CD4-positive, CD25-positive, alpha-beta regulatory T cell (primary cell): ENCODE data around the gene ARHGEF19. TPM values are rescaled to one million over a fixed set of nuclear protein-coding genes. Genes with fewer than 3 reads are reported as not detected.
A peak's percentile ranks its signal among the peaks of the same experiment; 100 is the strongest.

Source experiments
- ATAC-seq, 2 donors: fragments of 150-1000 bp; cut with Tn5 transposase; one replicate each; pipeline ENCODE4 v1.10.0; 2021; ENCODE audit warnings: low read depth in 2 of 2, moderate number of reproducible peaks in 2 of 2, moderate library complexity in 1 of 2
- DNase-seq, 3 donors: peaks; one replicate each; pipeline versions ENCODE4 v3.0.0 to v3.0.0-alpha.2; 2012 to 2022; ENCODE audit warnings: mixed read lengths in 1 of 3
- H3K27ac ChIP-seq: one replicate; pipeline ENCODE4 v1.7.0; 2013; ENCODE audit warnings: mild to moderate bottlenecking, low read length; ENCODE audit not compliant: insufficient read depth, poor library complexity, severe bottlenecking
- H3K27me3 ChIP-seq: one replicate; pipeline ENCODE4 v1.7.0; 2013; ENCODE audit warnings: low read length; ENCODE audit not compliant: control insufficient read depth, insufficient read depth
- H3K36me3 ChIP-seq: one replicate; pipeline ENCODE4 v1.7.0; 2013; ENCODE audit warnings: mild to moderate bottlenecking, low read length, moderate library complexity; ENCODE audit not compliant: control insufficient read depth, insufficient read depth
- H3K4me1 ChIP-seq: 2 replicates; pipeline ENCODE4 v1.7.0; 2013; ENCODE audit warnings: mild to moderate bottlenecking, low read length; ENCODE audit not compliant: insufficient read depth, control insufficient read depth, poor library complexity, severe bottlenecking
- H3K4me3 ChIP-seq: one replicate; pipeline ENCODE4 v1.7.0; 2013; ENCODE audit warnings: low read depth, mild to moderate bottlenecking, low read length, moderate library complexity
- H3K9me3 ChIP-seq, 2 experiments: 1 replicate in 1 of 2; 2 replicates in 1 of 2; pipeline ENCODE4 v1.7.0; 2013; ENCODE audit warnings: low read length in 2 of 2, mild to moderate bottlenecking in 1 of 2, moderate library complexity in 1 of 2; ENCODE audit not compliant: control insufficient read depth in 2 of 2
- H3K27ac Mint-ChIP-seq, 3 donors: one replicate each; pipeline ENCODE4 v1.8.0; 2020 to 2022; ENCODE audit warnings: mild to moderate bottlenecking in 3 of 3, mixed read lengths in 3 of 3, moderate library complexity in 2 of 3
- H3K27me3 Mint-ChIP-seq: one replicate; pipeline ENCODE4 v1.8.0; 2022; ENCODE audit warnings: mild to moderate bottlenecking, mixed read lengths
- H3K36me3 Mint-ChIP-seq: one replicate; pipeline ENCODE4 v1.8.0; 2020; ENCODE audit warnings: mixed read lengths
- H3K4me1 Mint-ChIP-seq, 4 donors: one replicate each; pipeline ENCODE4 v1.8.0; 2020 to 2022; ENCODE audit warnings: mixed read lengths in 4 of 4, mild to moderate bottlenecking in 1 of 4
- H3K4me3 Mint-ChIP-seq, 4 donors: one replicate each; pipeline ENCODE4 v1.8.0; 2020 to 2022; ENCODE audit warnings: mild to moderate bottlenecking in 4 of 4, mixed read lengths in 4 of 4, moderate library complexity in 3 of 4
- H3K9me3 Mint-ChIP-seq, 7 donors: one replicate each; pipeline ENCODE4 v1.8.0; 2020 to 2022; ENCODE audit warnings: mixed read lengths in 7 of 7, mild to moderate bottlenecking in 3 of 7, moderate library complexity in 2 of 7
- polyA plus RNA-seq, 4 donors: library from polyadenylated mRNA; unstranded; fragments of 300-500 nt; fragmentation: Illumina TruSeq; gene quantifications; one replicate each; pipeline ENCODE4 v1.2.3, GENCODE V29; 2021
- total RNA-seq: library from RNA; stranded (reverse); gene quantifications from one replicate; pipeline ENCODE4 v1.2.3, GENCODE V29; 2022

The ARHGEF19 gene
- total and polyA plus RNA-seq, 5 donors from 2014 or later = 5.6 to 10.4 (median 8.2) TPM

GRCh38 chr1:16189003-16189402 lies 23.4 kb downstream of the ARHGEF19 start:
- H3K27ac Mint-ChIP-seq = peak overlapping the region in 1 of 3 donors; percentile 17
- no peak overlapping the region for H3K4me3 Mint-ChIP-seq
- Histone ChIP-seq H3K9me3 (no peaks in the 10 kb centered on the region), H3K27me3 (peaks cover 3% of the 10 kb centered on the region), H3K27ac (no peak overlapping the region), H3K36me3 (no peaks in the 10 kb centered on the region), H3K4me3 (no peak overlapping the region), H3K4me1 (peaks cover 7% of the 10 kb centered on the region)
- peaks cover 0 to 5% (median 2%) of the 10 kb centered on the region in 4 donors for H3K4me1 Mint-ChIP-seq
- DNase-seq (no peak), ATAC-seq (no peak)
- no peaks in the 10 kb centered on the region for H3K36me3 Mint-ChIP-seq
- peaks cover 16% of the 10 kb centered on the region for H3K27me3 Mint-ChIP-seq
- no peaks in the 10 kb centered on the region for H3K9me3 Mint-ChIP-seq

GRCh38 chr1:16187748-16188401 lies 24.6 kb downstream of the ARHGEF19 start:
- no peaks in the 10 kb centered on the region for H3K36me3 Mint-ChIP-seq
- Histone ChIP-seq H3K4me1 (peaks cover 7% of the 10 kb centered on the region), H3K4me3 (no peak overlapping the region), H3K9me3 (no peaks in the 10 kb centered on the region), H3K27ac (no peak overlapping the region), H3K27me3 (peaks cover 3% of the 10 kb centered on the region), H3K36me3 (no peaks in the 10 kb centered on the region)
- no peak overlapping the region for H3K4me3 Mint-ChIP-seq
- peak; percentile 70 to 76 for ATAC-seq
- H3K27ac Mint-ChIP-seq = peak overlapping the region in 1 of 3 donors; percentile 46
- H3K4me1 Mint-ChIP-seq = peaks cover 0 to 5% (median 2%) of the 10 kb centered on the region in 4 donors
- DNase-seq = peak; percentile 59 to 76 (median 71)
- H3K9me3 Mint-ChIP-seq = no peaks in the 10 kb centered on the region
- peaks cover 16% of the 10 kb centered on the region for H3K27me3 Mint-ChIP-seq

- DNase-seq (no peak), ATAC-seq (no peak)
- Mint-ChIP-seq H3K27ac (no peak overlapping the region), H3K9me3 (no peaks in the 10 kb centered on the region), H3K27me3 (peaks cover 20% of the 10 kb centered on the region), H3K36me3 (no peaks in the 10 kb centered on the region), H3K4me1 (peaks cover 0 to 5% (median 2%) of the 10 kb centered on the region in 4 donors), H3K4me3 (no peak overlapping the region)
- H3K9me3 ChIP-seq = no peaks in the 10 kb centered on the region
- no peaks in the 10 kb centered on the region for H3K36me3 ChIP-seq
- H3K27ac ChIP-seq = no peak overlapping the region
- H3K27me3 ChIP-seq = peaks cover 3% of the 10 kb centered on the region
- peaks cover 7% of the 10 kb centered on the region for H3K4me1 ChIP-seq
- no peak overlapping the region for H3K4me3 ChIP-seq
These were observed 25.7 kb downstream of the ARHGEF19 start for GRCh38 chr1:16186655-16187235.

DNA sequence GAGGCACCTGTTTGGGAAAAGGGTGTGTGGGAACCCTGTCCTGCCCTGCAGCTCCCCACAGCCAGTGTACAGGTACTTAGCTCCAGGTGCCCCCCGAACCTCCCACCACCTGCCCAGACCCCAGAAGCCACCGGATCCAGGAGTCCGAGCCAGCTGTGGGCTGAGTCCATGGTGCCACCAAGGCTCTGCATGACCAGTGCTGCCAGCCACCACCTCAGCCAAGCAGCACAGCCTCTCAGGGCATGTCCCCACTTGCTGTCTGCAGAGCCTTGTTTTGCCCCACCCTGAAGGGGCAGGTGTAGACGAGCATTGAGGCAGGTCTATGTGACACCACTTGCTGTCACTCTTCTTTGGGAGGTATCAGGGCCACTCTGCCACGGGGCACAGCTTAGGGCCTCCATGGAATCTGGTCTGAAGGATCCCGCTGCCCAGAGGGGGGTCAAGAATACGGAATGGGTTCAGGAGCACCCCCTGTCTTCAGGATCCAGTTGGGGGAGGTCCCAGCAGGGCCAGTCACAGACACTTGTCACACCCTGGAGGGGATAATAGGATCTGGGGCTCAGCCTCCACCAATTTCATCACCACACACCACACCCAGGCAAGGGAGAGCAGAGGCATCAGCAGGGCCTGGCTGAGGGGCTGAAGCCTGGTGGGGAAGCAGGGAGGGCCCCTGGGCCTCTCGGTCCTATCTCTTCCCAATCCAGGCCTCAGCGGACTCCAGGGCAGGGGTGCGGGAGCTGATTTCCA lies 27.7 kb downstream of the ARHGEF19 start:
- H3K4me1 ChIP-seq = peaks cover 7% of the 10 kb centered on the region
- no peaks in the 10 kb centered on the region for H3K9me3 ChIP-seq
- Mint-ChIP-seq H3K4me1 (peaks cover 0 to 5% (median 0%) of the 10 kb centered on the region in 4 donors), H3K27me3 (peaks cover 20% of the 10 kb centered on the region), H3K36me3 (no peaks in the 10 kb centered on the region), H3K4me3 (no peak overlapping the region), H3K27ac (peak overlapping the region in 1 of 3 donors; percentile 37), H3K9me3 (no peaks in the 10 kb centered on the region)
- H3K36me3 ChIP-seq = no peaks in the 10 kb centered on the region
- peaks cover 3% of the 10 kb centered on the region for H3K27me3 ChIP-seq
- no peak overlapping the region for H3K4me3 ChIP-seq
- DNase-seq (no peak), ATAC-seq (no peak)
- no peak overlapping the region for H3K27ac ChIP-seq

- H3K4me3 ChIP-seq = no peak overlapping the region
- H3K36me3 Mint-ChIP-seq = no peaks in the 10 kb centered on the region
- no peak for DNase-seq
- H3K4me1 ChIP-seq = peaks cover 7% of the 10 kb centered on the region
- H3K27ac Mint-ChIP-seq = no peak overlapping the region
- ATAC-seq = no peak
- peaks cover 0 to 5% (median 0%) of the 10 kb centered on the region in 4 donors for H3K4me1 Mint-ChIP-seq
- peaks cover 13% of the 10 kb centered on the region for H3K27me3 Mint-ChIP-seq
- H3K4me3 Mint-ChIP-seq = no peak overlapping the region
- H3K27ac ChIP-seq = no peak overlapping the region
- no peaks in the 10 kb centered on the region for H3K9me3 Mint-ChIP-seq
- peaks cover 3% of the 10 kb centered on the region for H3K27me3 ChIP-seq
- no peaks in the 10 kb centered on the region for H3K36me3 ChIP-seq
- H3K9me3 ChIP-seq = no peaks in the 10 kb centered on the region
These were observed 28.5 kb downstream of the ARHGEF19 start for GRCh38 chr1:16183765-16184556.

GRCh38 chr1:16183179-16183578 lies 29.3 kb downstream of the ARHGEF19 start:
- DNase-seq = no peak
- H3K4me3 ChIP-seq = no peak overlapping the region
- H3K27ac Mint-ChIP-seq = no peak overlapping the region
- no peaks in the 10 kb centered on the region for H3K36me3 Mint-ChIP-seq
- no peak for ATAC-seq
- no peaks in the 10 kb centered on the region for H3K27me3 ChIP-seq
- no peak overlapping the region for H3K4me3 Mint-ChIP-seq
- H3K36me3 ChIP-seq = no peaks in the 10 kb centered on the region
- H3K4me1 ChIP-seq = peaks cover 7% of the 10 kb centered on the region
- H3K9me3 Mint-ChIP-seq = no peaks in the 10 kb centered on the region
- no peak overlapping the region for H3K27ac ChIP-seq
- H3K4me1 Mint-ChIP-seq = peaks cover 0 to 5% (median 0%) of the 10 kb centered on the region in 4 donors
- no peaks in the 10 kb centered on the region for H3K9me3 ChIP-seq
- peaks cover 8% of the 10 kb centered on the region for H3K27me3 Mint-ChIP-seq

DNA sequence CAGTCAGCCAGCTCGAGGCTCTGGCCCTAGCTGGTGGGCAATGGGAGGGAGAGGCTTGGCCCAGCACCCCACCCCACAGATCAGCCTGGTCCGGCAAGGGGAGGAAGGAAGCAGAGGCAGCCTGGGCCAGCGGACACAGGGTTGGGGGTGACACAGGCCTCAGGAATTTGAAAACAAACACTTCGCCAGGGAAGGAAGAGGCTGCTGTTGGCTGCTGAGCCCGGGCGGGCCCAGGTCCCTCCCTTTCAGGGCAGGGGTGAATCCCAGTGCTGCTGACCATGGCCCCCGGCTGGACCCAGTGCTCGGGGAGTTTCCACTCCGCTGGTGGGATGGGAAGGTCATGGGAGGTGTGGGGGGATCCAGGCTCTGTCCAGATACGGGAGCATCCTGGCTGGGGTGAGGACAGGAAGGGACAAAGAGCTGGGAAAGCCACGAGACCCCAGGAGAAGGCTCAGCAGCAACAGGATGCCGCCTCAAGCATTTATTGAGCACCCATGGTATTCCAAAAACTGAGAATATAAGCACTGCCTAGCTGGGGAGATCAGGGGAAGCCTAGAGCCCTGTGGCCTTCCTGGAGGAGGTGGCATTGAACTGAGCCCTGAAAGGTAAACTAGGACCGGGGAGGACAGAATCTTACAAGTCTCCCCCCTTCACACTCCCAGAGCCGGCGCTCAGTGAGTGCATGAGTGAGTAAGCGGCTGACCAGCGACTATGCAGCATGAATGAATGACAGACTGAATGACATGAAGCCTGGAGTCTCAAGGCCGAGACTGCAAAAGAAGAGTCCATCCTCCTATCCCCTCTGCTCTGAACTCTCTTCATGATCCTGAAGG lies 30.3 kb downstream of the ARHGEF19 start:
- H3K9me3 Mint-ChIP-seq = no peaks in the 10 kb centered on the region
- Histone ChIP-seq H3K27me3 (no peaks in the 10 kb centered on the region), H3K4me1 (no peaks in the 10 kb centered on the region), H3K4me3 (no peak overlapping the region), H3K27ac (no peak overlapping the region), H3K36me3 (no peaks in the 10 kb centered on the region), H3K9me3 (no peaks in the 10 kb centered on the region)
- no peak overlapping the region for H3K4me3 Mint-ChIP-seq
- DNase-seq (no peak), ATAC-seq (no peak)
- no peak overlapping the region for H3K27ac Mint-ChIP-seq
- H3K36me3 Mint-ChIP-seq = no peaks in the 10 kb centered on the region
- no peaks in the 10 kb centered on the region for H3K4me1 Mint-ChIP-seq
- H3K27me3 Mint-ChIP-seq = peaks cover 4% of the 10 kb centered on the region
